ENCODE results near the gene TBXAS1. TPM values are rescaled to one million over a fixed set of nuclear protein-coding genes. Genes with fewer than 3 reads are reported as not detected.

TBXAS1 gene
- total RNA-seq, 1 donor from 2014 or later: 1.3 TPM

Other genes with a start within 250 kb of the TBXAS1 start
- gene HIPK2, start 51.3 kb upstream of the TBXAS1 start, total RNA-seq (ENCODE audit: unreplicated experiment): 47.2 TPM
- gene PARP12, start 233.7 kb downstream of the TBXAS1 start, total RNA-seq (ENCODE audit: unreplicated experiment): 14.5 TPM